ENCODE measurements around the gene LAMC2. TPM values are rescaled to one million over a fixed set of nuclear protein-coding genes. Genes with fewer than 3 reads are reported as not detected.
"Not testable (repeated sequence)": the region's sequence is repeated elsewhere in the genome, so short reads cannot be mapped to it uniquely, and the experiment has no call there.

LAMC2 gene
- total RNA-seq, 2 experiments from 2014 or later, result not detected

GRCh38 chr1:183237046-183237445, 51.0 kb downstream of the LAMC2 start:
- intact Hi-C loops (cut with micrococcal nuclease), result no loop called here
- Mint-ChIP-seq H3K4me1 (ENCODE audit: low read depth) (no peaks in the 10 kb centered on the region), H3K9me3 (no peaks in the 10 kb centered on the region), H3K27me3 (no peaks in the 10 kb centered on the region), H3K36me3 (ENCODE audit: low read depth) (no peaks in the 10 kb centered on the region), H3K27ac (no peak overlapping the region), H3K4me3 (no peak overlapping the region)
- TF ChIP-seq CTCF (IDR thresholded peaks at IDR 0.05), result no peak
- ChIA-PET CTCF (interaction anchor here (0.8 to 3.3 kb wide), 2 partner anchors 9 to 15 kb away, joined by 3 to 10 read pairs; no protein-coding TSS in a partner anchor), POLR2A (no interaction called here)
- DNase-seq (no peak), ATAC-seq (no peak)

DNA sequence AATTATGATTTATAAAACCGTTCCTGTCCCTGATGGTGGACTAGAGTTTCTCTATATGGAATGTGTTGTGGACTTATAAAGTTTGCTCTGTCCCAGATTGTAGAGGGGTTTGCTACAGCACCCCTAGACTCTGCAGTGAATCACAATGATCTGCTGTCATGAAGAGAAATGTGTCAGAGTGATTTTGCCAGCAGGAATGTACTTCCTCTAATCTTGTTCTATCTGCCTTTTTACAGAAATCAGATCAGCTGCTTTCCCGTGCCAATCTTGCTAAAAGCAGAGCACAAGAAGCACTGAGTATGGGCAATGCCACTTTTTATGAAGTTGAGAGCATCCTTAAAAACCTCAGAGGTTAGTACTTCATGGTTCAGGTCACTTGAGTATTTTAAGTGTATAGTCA, 52.0 kb downstream of the LAMC2 start:
- intact Hi-C loops (cut with micrococcal nuclease), result no loop called here
- Mint-ChIP-seq H3K27me3 (no peaks in the 10 kb centered on the region), H3K4me3 (no peak overlapping the region), H3K36me3 (ENCODE audit: low read depth) (no peaks in the 10 kb centered on the region), H3K9me3 (no peaks in the 10 kb centered on the region), H3K27ac (no peak overlapping the region), H3K4me1 (ENCODE audit: low read depth) (no peaks in the 10 kb centered on the region)
- ChIA-PET POLR2A (interaction anchor here (1.1 kb wide), 1 partner anchor 36 kb away, joined by 3 read pairs; no protein-coding TSS in a partner anchor), CTCF (interaction anchor here (0.8 to 3.3 kb wide), 2 partner anchors 10 to 16 kb away, joined by 3 to 10 read pairs; no protein-coding TSS in a partner anchor)
- DNase-seq (no peak), ATAC-seq (no peak)
- TF ChIP-seq CTCF (IDR thresholded peaks at IDR 0.05), result no peak

GRCh38 chr1:183239220-183239742, 53.2 kb downstream of the LAMC2 start:
- Mint-ChIP-seq H3K9me3 (no peaks in the 10 kb centered on the region), H3K4me3 (no peak overlapping the region), H3K27me3 (peaks cover 4% of the 10 kb centered on the region), H3K4me1 (ENCODE audit: low read depth) (no peaks in the 10 kb centered on the region), H3K27ac (no peak overlapping the region), H3K36me3 (ENCODE audit: low read depth) (no peaks in the 10 kb centered on the region)
- intact Hi-C loops (cut with micrococcal nuclease), result no loop called here
- no peak for TF ChIP-seq CTCF (IDR thresholded peaks at IDR 0.05)
- CTCF ChIA-PET, result interaction anchor here (0.9 to 3.3 kb wide), 2 partner anchors 10 to 11 kb away, joined by 3 to 10 read pairs; no protein-coding TSS in a partner anchor
- POLR2A ChIA-PET, result no interaction called here
- DNase-seq, result no peak
- no peak for ATAC-seq

GRCh38 chr1:183239793-183240525, 53.9 kb downstream of the LAMC2 start:
- POLR2A ChIA-PET, result no interaction called here
- H3K4me1 Mint-ChIP-seq (ENCODE audit: low read depth), result no peaks in the 10 kb centered on the region
- intact Hi-C loops (cut with micrococcal nuclease), result no loop called here
- no peak overlapping the region for H3K27ac Mint-ChIP-seq
- DNase-seq, result no peak
- H3K36me3 Mint-ChIP-seq (ENCODE audit: low read depth), result no peaks in the 10 kb centered on the region
- CTCF ChIA-PET, result interaction anchor here (0.9 to 3.3 kb wide), 2 partner anchors 10 to 12 kb away, joined by 3 to 10 read pairs; no protein-coding TSS in a partner anchor
- no peak overlapping the region for H3K4me3 Mint-ChIP-seq
- H3K27me3 Mint-ChIP-seq, result peaks cover 4% of the 10 kb centered on the region
- no peaks in the 10 kb centered on the region for H3K9me3 Mint-ChIP-seq
- ATAC-seq, result no peak
- TF ChIP-seq CTCF (IDR thresholded peaks at IDR 0.05), result no peak

DNA sequence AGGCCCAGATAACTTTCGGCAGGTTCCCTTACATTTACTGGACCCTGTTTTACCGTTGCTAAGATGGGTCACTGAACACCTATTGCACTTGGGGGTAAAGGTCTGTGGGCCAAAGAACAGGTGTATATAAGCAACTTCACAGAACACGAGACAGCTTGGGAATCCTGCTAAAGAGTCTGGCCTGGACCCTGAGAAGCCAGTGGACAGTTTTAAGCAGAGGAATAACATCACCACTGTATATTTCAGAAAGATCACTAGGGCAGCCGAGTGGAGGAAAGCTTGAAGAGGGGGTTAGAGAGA, 54.4 kb downstream of the LAMC2 start:
- H3K27ac Mint-ChIP-seq, result no peak overlapping the region
- ChIA-PET POLR2A (no interaction called here), CTCF (interaction anchor here (0.9 kb wide), 1 partner anchor 11 kb away, joined by 3 read pairs; no protein-coding TSS in a partner anchor)
- intact Hi-C loops (cut with micrococcal nuclease), result no loop called here
- H3K36me3 Mint-ChIP-seq (ENCODE audit: low read depth), result no peaks in the 10 kb centered on the region
- TF ChIP-seq CTCF (IDR thresholded peaks at IDR 0.05), result no peak
- H3K9me3 Mint-ChIP-seq, result no peaks in the 10 kb centered on the region
- peaks cover 4% of the 10 kb centered on the region for H3K27me3 Mint-ChIP-seq
- DNase-seq, result no peak
- H3K4me3 Mint-ChIP-seq, result no peak overlapping the region
- no peak for ATAC-seq
- H3K4me1 Mint-ChIP-seq (ENCODE audit: low read depth), result no peaks in the 10 kb centered on the region

DNA sequence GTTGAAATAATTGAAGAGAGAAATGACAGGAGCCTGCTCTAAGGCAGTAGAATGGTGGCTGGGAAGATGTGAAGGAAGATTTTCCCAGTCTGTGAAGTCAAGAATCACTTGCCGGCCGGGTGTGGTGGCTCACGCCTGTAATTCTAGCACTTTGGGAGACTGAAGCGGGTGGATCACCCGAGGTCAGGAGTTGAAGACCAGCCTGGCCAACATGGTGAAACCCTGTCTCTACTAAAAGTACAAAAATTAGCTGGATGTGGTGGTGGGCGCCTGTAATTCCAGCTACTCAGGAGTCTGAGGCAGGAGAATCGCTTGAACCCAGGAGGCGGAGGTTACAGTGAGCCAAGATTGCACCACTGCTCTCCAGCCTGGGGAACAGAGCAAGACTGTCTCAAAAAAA, 54.8 kb downstream of the LAMC2 start:
- H3K4me1 Mint-ChIP-seq (ENCODE audit: low read depth); POLR2A ChIA-PET; H3K27ac Mint-ChIP-seq; H3K9me3 Mint-ChIP-seq; intact Hi-C loops (cut with micrococcal nuclease); DNase-seq; H3K36me3 Mint-ChIP-seq (ENCODE audit: low read depth); H3K4me3 Mint-ChIP-seq; ATAC-seq; H3K27me3 Mint-ChIP-seq; CTCF ChIA-PET: not testable (repeated sequence)
